ENCODE results near the gene ROR1.
A peak's percentile ranks its signal among the peaks of the same experiment; 100 is the strongest.
"Not testable (repeated sequence)": the region's sequence is repeated elsewhere in the genome, so short reads cannot be mapped to it uniquely, and the experiment has no call there.

The ROR1 gene

GRCh38 chr1:64073705-64074104 is 299.9 kb downstream of the ROR1 start:
- peak; percentile 9 for DNase-seq

DNA sequence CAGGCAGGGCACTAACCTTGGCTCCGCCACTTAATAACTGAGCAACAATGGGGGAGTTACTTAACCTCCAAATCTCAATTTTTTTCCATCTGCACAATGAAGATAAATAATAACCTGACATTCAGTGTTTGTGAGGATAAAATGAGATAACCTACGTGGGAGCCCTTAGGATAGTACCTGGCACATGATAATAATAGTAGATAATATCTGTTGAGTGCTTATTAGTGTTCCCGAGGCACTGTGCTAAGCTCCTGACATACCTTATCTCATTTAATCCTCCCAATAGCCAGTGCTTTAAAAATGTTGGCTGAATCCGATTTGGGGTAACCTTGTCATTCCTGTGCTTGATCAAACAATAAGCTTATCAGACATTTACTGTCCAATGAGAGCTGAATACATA is 300.9 kb downstream of the ROR1 start:
- DNase-seq = no peak

DNA sequence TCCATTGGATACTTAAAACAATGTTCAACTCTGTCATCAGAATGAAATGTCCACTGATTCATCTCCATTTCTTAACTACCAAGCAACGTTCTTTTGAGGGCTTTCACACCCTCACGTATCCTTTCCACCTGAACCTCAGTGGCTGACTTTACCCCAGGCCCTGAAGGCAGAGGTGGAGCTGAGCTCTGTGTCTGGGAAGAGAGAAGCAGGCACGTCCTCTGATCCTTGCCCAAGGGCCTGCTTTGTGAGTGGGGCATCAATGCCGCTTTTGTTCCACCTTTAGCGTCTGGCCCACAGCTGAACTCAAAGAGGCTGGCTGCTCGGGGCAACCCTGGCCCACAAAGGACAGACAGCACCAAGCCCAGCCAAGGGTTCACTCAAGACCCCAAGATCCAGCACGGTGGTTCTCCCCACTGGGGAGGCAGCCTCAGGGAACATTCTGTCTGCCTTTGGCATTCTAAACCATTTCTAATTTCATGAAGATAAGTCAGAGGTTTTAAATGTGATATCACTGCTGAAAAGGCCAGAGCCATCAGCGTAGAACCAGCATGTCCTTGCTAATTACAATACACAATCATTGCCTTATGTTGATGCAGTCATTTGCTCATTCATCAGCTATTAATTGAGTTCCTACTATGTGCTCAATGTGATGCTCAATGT is 303.6 kb downstream of the ROR1 start:
- DNase-seq = no peak

DNA sequence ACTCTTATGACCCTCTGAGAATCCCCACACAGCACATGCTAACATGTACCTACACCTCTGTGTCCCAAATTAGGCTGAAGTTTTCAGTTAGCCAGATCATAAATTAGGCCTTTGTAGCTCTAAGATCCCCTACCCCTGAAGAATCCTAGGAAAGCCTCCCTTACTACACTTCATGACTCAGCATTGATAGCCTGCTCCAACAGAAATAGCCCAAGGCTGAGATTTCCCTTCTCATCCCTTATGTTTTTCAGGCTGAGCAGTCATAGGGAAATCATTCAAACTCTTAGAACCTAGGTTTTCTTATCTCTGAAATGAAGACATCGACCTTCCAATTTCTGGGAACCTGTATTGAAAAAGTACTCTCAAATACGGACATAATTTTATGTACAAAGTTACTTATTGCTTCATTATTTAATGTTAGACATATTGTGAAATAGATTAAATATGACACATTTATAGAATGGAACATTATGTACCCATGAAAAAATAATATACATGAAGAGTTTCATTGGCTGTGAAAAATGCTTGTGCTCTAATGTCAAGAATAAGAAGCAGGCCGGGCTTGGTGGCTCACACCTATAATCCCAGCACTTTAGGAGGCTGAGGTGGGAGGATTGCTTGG is 307.2 kb downstream of the ROR1 start:
- DNase-seq = no peak

DNA sequence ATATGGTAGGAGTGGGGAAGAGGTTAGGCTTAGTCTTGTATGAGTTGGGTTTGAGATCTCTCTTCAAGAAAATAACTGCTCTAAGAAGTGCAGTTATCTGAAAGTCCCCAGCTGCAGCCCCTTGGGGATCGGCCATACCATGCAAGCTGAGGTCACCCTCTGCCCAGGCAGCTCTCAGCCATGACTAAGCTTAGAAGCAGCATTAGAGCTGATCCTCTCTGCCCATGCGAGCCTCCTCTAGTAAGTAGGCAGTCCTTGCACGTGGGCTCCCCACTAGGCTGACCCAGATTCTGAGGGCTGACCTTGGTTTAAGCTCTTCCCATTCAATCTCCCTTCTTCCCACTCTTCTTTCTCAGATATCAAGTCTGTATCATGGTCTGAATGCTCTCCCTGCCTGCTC is 308.6 kb downstream of the ROR1 start:
- DNase-seq = no peak

DNA sequence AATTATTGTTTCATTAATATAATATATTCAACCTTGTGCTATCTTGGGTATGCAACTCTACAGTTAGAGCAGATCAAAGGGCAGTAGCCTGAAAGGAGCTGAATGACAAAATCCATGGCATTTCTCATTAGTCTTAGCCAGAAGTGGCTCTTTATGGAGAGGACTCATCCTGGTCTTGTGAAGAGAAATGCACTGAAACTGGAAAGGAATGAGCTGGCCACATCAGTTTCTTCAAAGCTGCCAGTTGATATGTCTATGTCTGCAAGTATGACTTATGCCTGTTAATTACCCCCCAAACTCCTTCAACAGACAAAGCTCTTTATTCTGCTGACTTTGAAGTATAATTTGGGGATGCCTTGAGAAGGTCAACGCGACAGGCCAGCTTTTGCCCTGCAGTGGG is 310.6 kb downstream of the ROR1 start:
- no peak for DNase-seq

DNA sequence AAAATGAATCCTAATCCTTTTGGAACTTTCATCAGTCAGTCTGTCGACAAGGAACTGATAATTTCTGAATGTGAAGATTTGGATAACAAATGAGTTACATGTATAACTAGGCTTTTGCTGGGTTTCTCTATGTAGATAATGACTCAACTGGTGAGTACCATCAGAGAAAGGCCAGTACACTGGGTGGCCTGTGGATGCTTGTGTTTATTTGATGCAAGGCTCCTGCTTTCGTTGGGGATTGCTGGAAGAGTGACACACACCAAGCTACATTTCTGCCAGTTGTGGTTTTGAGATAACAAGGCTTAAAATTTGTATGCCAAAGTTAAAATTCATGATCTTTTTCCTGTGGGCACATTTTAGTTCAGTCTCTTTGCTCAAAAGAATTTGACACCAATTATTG is 314.0 kb downstream of the ROR1 start:
- no peak for DNase-seq

- no peak for DNase-seq
Measured at GRCh38 chr1:64090436-64090835, 316.6 kb downstream of the ROR1 start.

DNA sequence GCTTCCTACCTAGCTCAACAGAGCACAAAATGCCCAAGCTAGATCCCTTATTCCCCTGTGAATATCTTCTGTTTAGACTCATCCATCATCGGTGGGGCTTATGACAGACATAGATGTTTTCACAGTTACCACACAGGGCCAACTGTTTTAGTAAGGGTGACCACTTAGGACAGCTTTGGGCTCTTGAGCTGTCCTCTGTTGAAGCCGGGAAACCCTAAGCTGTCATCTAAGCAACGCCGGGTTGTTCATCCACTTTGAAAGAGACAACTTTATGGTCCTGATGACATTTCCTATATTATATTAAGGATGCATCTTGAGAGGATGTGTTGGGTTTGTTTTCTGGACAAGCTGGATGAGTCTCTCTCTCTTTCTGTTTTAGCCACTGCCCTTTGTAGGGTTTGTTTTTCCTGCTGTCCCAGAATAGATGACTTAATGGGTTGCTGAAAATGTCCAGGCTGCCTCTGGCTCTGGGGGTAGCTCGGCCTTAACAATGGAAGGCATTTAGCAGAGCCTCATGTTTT is 319.1 kb downstream of the ROR1 start:
- DNase-seq = no peak

DNA sequence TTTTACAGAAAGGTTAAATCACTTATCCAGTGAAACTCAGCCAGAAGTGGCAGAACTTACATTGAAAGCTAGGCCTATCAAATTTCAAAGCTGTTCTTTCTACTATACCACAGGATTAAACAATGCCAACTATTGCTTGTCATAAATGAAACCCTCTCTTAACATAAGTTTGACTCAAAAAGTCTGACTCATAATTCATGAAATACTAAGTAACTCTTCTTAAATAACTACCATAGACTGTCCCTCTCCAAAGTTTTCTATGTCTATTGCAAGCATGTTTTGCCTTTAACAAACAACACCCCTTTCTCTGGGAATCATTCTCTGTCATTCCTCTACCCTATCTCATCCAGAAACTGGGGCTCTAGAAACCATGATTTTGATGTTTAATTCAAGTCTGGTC is 320.1 kb downstream of the ROR1 start:
- no peak for DNase-seq

GRCh38 chr1:64095832-64096231 is 322.0 kb downstream of the ROR1 start:
- DNase-seq = no peak

DNA sequence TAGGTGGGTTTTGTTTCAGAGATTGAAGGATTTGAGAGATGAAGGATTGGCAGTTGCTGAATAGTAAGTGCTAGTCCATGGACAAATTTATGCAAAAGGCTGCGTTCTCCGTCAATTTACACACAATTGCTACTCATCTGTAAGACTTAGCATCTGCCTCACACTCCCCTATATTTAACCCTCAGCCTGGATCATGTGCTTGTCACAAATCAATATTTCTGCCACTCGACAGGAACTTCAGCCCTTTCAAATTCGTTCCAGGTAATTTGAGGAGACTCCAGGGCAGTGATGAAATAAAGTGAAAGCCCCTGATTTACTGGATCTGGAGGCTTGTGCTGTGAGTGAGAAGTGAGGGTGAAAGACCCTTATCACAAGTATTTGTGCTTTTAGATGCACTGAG is 324.0 kb downstream of the ROR1 start:
- peak; percentile 85 for DNase-seq

- DNase-seq = peak; percentile 57
Measured at GRCh38 chr1:64098436-64098835, 324.6 kb downstream of the ROR1 start.

- DNase-seq = peak; percentile 12
Measured at GRCh38 chr1:64098846-64099582, 325.2 kb downstream of the ROR1 start.

DNA sequence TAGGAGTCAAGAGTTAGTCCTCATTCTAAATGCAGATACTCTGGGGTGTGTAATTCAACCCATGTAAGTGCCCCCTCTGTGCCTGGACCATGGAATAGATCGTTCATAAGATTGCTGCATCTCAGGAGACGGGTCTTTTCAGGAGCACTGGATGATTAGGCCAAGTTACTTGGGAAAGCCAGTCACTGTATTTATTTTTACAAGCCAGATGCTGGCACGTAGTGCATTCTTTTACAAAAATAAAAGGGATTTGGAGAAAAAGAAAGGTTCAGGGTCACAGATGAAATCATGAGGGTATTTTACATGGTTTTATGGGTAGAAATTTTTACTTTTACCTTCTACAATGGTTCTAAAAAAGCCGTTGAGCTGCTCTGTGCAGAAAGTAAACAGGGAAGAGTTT is 327.0 kb downstream of the ROR1 start:
- DNase-seq = no peak

DNA sequence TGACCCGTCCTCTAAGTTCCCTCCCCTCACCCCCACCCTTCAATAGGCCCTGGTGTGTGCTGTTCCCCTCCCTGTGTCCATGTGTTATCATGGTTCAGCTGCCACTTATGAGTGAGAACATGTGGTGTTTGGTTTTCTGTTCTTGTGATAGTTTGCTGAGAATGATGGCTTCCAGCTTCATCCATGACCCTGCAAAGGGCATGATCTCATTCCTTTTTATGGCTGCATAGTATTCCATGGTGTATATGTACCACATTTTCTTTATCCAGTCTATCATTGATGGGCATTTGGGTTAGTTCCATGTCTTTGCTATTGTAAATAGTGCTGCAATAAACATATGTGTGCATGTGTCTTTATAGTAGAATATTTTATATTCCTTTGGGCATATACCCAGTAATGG is 330.8 kb downstream of the ROR1 start:
- DNase-seq = not testable (repeated sequence)

DNA sequence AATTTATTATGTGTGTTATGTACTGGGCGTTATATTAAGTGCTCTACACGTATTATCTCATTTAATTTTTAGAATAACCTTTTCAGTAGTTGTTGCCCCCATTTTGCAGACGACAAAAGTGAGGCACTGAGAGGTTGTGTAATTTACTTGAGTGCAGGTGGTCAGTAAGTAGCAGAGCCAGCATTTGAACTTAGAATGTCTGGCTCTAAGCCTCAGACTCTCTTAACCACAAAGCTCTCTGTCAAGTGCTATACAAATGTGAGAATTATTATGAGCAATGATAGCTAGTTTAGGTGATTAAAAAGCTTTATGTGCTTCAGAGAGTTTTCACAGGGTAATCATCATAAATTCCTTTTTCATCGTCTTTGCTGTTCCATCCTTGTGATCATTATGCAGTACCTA is 333.3 kb downstream of the ROR1 start:
- DNase-seq = no peak

DNA sequence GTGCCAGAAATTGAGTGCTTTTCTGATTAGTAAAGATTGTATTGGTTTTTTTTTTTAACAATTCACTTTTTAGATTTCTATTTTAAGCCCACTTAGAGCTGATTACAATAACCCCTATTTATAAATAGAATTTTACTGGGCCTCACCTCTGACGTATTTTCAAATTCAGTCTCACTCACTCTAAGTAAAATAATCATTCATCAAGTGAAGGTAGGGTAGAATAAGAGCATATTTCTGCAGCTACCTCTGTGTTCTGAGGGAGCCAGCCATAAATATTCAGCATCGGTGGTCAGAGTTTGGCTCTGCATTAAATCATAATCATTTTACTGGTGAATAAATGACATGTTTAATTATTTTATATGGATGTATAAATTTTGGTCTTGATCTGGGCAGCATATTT is 333.8 kb downstream of the ROR1 start:
- no peak for DNase-seq

DNA sequence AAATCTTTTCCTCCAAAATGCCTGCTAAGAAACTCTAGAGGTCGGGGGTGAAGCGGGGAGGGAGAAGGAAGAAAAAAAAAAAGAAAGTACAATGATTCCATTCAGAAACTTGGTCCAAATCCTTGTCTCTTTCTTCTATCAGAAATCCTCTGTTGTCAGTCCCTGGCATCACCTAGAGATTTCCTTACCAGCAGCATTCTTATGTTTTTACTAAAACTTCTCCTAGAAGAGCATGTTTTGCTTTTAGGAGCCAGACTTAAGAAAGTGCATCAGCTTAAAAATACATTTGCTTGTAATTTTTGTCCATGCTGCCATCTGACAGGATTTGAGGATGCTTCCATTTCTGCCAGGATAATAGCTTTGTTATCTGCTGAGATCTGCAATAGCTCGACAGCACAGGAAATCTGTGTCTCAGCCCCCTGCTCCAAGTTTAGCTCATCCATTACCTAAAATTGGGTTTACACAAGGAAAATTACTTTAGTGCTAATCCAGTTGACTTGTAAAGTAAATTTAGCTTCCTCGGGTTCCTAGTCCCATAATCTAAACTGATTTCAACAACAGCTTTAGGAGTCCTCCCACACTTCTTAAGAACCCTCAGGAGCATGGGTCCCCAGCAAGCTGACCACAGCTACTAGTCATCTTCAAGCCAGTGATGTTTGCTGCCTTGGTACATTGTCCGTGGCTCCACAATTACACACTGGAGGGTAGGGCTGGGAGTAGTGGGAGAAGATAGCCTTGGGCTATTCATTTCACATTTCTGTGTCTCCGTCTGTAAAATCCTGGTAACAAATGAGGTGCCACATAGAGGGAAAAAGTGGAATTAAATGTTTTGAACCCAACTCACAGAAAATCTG is 337.3 kb downstream of the ROR1 start:
- no peak for DNase-seq

DNA sequence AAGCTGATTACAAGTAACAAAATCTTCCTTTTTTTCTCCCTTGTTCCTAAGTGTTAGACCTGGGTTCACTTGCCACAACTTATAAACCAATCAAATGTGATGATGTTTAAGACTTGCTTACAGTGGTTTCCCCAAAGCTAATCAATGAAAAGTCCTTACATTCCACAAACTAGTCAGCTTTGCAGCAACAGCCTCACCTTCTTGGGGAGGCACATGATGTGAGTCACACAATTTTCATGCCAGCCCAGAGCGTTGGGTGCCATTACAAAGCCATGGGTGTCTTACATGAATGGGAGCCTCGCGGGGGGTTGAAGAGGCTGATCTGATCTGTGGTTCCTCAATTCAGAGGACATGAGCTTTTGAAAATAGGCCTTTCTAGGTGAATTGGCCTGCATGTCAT is 338.0 kb downstream of the ROR1 start:
- no peak for DNase-seq

- no peak for DNase-seq
Measured at GRCh38 chr1:64112281-64112680, 338.5 kb downstream of the ROR1 start.

- no peak for DNase-seq
Measured at GRCh38 chr1:64114012-64114525, 340.3 kb downstream of the ROR1 start.

GRCh38 chr1:64116537-64116936 is 342.7 kb downstream of the ROR1 start:
- no peak for DNase-seq

All from NCI-H2227 treated with DMSO at 0.1 percent for 48 hours (cell line).